ENCODE results near the gene CIROP.
A peak's percentile ranks its signal among the peaks of the same experiment; 100 is the strongest.
"Not testable (repeated sequence)": the region's sequence is repeated elsewhere in the genome, so short reads cannot be mapped to it uniquely, and the experiment has no call there.

CIROP gene

DNA sequence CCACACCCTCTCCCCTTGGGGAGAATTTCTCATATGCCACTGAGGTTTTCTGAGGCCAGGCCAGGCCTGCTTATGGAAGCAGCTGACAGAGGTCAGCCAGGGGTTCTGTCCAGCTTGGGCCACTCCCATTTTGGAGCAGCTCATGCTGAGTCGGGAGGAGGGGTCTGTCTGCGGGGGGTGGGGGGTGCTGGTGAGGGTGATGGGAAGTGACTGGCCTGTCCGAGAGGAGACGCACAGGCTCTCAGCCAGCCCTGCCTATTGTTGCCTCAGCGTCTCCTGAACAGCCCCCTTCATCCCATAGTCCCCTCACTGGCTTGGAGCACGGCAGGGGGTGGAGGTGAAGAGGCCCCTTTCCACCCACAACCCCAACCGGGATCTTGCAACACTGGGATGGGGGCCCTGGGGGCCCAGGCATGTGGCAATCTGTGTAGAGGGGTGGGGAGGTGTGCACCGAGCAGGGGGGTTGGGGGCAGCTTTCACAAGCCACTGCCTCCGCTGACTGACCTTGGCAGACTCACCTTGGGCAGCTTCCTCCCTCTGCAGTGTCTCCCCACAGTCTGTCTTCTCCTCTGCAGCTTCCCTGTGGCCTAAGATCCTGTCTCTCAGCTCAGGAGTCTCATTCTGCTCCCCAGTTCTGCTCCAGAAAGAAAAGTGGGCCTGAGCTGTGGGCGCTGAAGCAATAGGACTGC lies 8.8 kb upstream of the CIROP start:
- no peak for DNase-seq (ENCODE audit: low read depth in 2 of 2)

DNA sequence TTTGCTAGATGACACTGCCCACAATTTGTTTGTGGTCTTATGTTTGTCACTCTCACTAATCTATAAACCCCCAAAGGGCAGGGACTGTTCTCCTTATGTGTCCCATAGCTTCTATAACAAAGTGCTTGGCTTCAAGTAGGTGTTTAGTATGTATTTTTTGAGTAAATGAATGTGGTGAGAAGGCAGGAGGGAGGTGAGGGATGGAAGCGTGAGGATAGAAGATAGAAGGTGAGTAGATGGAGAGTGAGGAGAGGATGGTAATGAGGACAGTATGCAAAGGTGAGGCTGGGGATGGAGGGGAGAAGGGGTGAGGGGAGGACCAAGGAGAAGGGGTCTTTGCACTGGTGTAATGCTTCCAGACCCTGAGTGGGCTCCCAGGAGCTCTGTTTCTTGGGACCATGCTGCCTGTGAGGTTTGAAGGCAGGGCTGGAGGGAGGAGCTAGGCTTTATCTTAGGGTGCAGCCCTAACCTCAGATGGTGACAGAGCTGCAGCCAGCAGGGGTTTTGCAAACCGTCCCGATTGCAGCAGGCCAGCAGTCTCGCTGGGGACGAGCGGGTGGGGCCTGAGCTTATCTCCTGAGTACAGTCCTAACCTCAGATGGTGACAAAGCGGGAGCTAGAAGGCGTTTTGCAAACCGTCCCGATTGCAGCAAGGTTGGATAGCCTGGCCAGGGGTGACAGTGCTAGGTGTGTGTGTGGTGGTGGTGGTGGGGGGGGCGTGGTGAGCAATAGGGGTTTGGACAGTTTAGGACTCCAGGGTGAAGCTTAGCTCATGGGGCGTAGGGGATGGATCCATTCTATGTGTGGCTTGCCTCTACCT lies 7.8 kb upstream of the CIROP start:
- DNase-seq (ENCODE audit: low read depth in 2 of 2): no peak

DNA sequence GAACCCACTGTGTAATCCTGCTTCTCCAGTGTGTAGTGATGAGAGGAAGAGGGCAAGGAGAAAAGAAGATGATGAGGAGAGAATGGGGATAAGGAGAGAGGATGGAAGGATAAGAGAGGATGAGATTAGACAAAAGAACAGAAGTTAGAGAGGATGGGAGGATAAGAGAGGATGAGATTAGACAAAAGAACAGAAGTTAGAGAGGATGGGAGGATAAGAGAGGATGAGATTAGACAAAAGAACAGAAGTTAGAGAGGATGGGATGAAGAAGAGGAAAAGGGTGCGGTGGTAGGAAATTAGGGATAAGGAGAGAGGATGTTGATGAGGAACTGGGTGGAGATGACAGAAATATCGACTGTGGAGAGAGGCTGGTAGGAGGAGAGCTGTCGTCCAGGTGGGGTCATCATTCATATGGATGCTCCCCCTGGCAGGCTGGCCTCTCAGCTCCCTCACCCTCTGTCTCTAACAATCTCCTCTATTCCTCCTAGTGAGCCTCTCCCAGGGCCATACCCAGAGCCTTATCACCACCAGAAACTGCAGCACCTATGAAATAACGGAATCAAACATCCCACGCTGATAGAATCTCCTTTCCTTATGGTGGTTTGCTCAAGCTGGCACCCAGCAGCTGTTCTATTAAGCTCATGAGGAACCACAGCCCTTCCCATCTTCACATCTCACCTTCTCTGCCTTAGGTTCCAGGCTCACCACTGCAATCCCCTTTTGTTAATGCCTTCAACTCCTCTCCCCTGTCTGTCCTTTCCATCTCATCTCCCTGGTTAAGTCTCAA lies 6.0 kb upstream of the CIROP start:
- DNase-seq (ENCODE audit: low read depth in 2 of 2): no peak

DNA sequence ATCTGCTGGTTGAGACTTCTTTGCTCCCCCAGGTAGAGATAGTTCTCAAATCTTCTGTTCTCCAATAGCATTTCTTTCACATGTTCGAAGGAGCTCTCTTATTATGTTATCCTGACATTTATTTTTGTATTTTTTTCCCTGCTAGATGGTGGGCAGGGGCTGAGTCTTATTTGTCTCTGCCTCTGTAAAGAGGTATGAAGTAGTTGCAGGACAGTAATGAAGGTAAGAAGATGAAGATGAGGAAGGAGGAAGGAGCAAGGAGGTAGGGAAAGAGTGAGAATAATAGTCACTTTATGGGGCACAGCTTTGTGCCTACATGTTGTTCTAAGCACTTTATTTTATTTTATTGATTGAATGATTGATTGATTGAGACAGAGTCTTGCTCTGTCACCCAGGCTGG lies 5.0 kb upstream of the CIROP start:
- DNase-seq (ENCODE audit: low read depth in 2 of 2): no peak

DNA sequence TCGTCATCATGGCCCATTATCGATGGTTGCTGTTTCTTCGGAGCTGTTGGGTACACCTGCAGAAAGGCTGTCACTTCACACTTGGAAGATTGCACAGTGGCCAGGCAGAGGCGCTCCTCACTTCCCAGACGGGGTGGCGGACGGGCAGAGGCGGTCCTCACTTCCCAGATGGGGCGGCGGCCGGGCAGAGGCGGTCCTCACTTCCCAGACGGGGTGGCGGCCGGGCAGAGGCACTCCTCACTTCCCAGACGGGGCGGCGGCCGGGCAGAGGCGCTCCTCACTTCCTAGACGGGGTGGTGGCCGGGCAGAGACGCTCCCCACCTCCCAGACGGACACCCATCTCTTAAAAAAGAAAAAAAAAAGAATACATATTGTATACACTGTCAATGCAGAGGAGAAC lies 3.4 kb upstream of the CIROP start:
- not testable (repeated sequence) for DNase-seq (ENCODE audit: low read depth in 2 of 2)

DNA sequence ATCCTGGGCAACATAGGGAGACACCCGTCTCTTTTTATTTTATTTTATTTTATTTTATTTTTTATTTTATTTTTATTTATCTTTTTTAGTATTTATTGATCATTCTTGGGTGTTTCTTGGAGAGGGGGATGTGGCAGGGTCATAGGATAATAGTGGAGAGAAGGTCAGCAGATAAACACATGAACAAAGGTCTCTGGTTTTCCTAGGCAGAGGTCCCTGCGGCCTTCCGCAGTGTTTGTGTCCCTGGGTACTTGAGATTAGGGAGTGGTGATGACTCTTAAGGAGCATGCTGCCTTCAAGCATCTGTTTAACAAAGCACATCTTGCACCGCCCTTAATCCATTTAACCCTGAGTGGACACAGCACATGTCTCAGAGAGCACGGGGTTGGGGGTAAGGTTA lies 2.8 kb upstream of the CIROP start:
- not testable (repeated sequence) for DNase-seq (ENCODE audit: low read depth in 2 of 2)

DNA sequence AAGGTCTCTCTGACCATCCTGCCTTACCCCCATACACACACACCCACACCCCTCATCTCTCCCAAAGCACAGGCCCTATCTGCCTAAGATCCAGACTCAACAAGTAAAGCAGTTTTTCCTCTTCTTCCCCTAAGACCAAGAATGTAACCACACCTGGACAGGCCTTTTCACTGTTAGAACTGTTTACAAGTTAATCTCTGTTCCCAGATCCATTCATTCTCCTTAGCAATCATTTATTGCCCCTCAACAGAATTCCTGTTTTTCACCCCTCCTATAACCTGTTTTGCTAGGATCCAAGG lies 1.9 kb upstream of the CIROP start:
- no peak for DNase-seq (ENCODE audit: low read depth in 2 of 2)

DNA sequence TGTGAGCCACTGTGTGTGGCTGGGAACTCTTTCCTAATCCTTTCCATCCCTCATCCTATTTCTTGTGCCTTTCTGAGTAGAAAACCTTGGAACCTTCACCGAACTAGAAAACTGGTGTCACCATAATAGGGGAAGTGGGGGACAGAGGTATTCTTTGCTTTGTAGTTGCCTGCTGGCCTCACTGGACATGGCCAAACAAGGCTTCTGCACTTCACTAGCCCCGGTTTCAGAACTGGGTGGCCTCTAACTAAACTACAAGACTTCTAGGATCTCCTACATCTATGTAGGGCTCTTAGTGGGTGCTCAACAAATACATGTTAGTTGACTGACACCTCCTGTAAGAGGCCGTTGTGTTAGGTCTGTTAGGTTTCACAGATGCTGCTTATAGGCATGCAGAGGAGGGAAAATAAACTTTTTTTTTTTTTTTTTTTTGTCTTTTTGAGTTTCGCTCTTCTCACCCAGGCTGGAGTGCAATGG lies 597 bp upstream of the CIROP start:
- DNase-seq (ENCODE audit: low read depth in 2 of 2): no peak

DNA sequence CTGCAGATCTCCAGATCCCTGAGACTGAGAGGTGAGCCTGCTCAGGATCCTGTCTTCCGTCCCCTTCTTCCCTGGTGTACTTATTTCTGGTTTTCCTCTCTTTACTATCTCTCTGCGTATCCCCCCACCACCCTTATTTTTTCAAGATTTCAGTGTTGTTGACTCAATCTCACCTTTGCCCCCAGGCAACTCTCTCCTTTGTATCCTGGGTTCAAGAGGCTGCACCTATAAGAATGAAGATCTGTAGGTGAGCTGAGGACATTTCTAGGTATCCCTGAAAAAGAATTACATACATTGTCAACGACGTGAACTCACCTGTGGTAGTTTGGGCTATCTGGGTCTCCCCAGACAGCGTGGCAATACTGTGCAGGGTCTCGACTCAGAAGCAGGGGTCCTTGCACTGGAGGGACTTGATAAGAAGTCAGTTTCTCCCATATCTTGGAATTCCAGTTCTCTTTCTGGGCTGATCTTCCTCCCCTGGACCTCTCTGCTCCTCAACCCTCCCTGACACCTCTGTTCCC lies 659 bp downstream of the CIROP start:
- no peak for DNase-seq (ENCODE audit: low read depth in 2 of 2)

DNA sequence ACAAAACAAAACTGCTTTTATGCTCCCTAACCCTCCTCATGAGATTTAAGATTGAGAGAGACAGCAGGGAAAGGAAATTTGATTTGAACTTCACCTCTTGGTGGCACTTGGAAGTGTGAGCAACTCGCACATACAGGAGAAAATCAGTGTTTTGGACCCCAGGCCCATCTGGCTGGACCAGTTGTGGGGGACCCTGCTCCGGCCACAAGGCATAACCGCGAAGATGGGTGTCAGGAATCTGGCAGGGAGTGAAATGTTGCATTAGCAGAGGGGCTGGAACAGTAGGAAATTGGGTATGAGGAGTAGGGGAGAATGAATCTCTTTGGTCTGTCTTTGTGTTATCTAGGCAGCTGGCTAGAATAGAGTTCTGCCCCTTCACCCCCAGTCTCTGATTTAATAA lies 1.2 kb downstream of the CIROP start:
- DNase-seq (ENCODE audit: low read depth in 2 of 2): no peak

DNA sequence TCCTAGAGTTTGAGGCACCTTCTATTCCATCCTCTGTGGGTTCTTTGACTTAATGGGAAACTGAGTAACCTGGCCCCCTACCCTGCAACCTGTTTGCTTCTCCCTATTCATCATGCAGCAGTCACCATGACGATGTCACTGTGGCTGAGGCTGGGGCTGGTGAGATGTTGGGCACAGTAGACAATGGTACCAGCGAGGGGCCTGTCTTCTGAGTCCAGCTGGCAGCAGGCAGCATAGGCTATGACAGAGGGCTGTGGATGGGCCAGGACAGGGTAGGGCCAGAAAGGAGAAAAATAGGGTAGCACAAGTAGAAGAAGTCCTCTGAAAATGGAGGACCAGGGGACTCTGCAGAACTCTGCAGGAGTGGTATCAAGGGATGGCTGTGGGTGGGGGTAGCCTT lies 2.0 kb downstream of the CIROP start:
- no peak for DNase-seq (ENCODE audit: low read depth in 2 of 2)

DNA sequence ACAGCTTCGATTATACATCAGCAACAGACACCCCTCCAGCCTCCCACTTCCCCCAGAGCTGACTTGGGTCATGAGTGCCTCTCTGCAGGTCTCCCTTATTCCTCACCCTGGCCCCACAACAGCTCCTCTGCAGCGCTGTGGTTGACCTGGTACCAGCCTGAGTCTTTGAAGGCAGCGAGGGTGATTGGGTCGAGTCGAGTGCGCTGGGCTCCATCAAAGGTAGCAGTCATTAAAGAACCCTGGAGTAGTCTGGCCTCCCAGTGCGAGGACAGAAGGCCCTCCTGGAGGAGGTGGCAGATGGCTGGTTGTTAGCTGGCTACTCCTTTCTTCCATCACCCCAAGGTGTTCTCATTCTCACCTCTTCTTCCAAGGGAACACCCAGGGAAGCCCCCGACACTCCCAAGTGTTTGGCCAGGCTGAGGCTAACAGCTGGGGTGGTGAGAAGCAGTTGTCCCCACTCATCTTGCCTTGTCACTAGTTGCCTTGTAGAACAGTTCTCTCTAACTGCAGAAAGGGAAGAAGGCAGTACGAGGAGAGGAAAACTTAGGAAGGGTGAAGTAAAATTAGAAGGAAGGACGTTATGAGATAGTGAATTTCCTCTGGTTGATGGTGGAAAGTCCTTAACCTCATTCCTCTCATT lies 2.7 kb downstream of the CIROP start:
- no peak for DNase-seq (ENCODE audit: low read depth in 2 of 2)

DNA sequence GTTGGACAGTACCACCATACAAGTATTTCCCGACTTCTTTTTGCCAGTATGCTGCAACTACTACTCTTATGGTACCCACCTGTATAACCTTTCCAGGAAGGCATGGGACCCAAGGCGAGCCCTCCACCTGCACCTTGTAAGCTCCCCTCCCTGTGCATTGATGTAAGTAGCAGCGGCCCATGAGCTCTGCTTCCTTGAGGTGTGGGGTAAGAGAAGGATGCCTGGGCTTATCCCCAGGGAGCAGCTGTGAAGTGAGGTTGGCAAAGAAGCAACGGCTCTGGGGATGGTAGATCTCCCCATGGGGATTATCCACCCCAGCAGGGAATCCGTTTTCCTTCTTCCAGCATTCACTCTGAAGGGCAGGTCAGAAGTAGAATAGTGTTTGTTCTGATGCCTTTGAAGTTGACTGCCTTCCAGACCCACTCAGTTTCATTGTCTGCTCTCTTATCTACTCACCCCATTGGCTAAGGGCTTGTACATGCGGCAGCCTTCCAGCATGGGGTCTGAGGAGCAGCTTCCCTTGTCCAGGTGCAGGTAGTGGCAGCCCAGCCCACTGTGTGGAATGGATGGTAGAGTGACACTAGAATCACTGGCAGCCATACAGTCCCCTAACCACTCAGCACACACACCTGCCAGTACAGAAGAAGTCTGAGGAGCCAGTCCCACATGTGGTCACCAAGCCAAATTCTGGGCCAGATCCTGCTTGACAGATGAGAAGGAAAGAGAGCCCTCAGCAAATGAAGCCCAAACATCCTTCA lies 3.4 kb downstream of the CIROP start:
- no peak for DNase-seq (ENCODE audit: low read depth in 2 of 2)

DNA sequence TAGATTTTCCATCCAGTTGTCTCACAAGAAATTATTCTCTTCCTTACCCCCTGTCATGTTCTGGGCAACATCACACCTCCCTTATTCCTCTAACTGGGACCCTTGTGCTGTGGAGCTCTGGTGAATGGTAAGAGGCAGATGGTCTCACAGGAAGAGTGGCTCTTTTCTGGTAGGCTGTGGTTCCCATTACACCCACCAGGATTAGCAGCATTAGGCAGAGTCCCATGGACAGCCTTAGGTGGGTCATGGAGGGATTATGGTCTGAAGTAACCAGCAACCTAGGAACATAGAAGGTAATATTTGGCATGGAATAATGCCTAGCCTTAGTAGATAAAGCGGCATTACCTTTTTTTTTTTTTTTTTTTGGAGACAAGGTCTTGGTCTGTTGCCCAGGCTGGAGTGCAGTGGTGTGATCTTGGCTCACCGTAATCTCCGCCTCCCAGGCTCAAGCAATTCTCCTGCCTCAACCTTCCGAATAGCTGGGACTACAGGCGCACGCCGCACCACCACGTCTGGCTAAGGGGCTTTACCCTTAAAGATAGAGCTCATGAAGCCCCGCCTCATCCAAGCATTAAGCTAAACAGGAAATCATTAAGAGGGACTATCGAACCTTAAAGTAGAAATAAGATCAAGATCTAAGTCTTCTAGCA lies 5.5 kb downstream of the CIROP start:
- no peak for DNase-seq (ENCODE audit: low read depth in 2 of 2)

DNA sequence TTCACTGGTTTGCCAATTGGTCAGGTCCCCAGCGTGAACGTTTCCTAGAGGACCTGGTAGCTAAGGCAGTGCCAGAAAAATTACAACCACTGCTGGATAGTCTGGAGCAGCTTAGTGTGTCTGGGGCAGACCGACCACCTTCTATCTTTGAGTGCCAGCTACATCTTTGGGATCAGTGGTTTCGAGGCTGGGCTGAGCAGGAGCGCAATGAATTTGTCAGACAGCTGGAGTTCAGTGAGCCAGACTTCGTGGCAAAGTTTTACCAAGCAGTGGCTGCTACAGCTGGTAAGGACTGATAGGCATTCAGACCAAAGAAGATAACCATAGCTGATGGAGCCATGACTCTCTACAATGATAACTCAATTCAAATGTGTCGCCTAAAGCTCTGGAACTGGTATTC lies 7.0 kb downstream of the CIROP start:
- DNase-seq (ENCODE audit: low read depth in 2 of 2): no peak

DNA sequence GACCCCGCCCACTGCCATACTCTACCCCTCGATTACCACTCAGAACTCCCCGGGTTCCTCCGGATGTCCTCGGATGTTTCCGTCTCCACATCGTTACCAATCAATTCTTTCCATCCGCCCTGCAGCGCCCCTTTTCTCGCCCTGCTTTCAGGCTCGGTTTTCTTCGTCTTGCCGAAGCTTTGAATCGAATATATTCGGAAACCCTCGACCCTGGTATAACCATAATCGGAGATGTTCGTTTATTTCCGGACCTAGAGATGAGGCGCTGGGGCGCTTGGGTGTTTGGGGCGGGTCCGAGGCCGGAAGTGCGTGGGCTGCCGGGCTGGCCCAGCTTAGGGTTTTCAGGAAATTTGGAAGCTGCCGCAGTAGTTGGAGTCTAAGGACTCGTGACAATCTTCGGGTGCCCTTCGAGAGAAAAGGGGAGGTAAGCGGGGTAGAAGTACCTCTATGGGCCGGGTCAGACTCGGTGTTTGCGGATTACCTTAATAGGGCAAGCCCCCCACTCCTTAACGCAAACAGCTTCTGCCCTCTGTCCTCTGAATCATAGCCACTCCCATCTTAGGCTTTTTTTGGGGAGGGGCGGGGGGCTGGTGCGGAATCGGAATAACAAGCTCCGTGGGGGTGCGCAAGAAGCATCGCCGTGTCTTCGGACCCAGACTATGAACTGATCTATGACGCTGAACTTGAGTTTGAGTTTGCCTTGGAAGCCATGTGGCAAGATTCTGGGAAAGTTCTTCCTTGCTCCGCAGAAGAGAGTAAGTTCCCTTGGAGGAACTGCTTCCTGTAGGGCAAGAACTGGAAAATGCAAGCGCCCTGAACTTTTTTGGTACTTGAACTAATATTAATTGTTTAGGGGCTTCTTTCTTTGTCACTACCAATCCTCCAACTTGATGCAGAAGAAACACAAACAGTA lies 9.3 kb downstream of the CIROP start, which contains the start of gene C14orf119:
TSS of gene C14orf119 (plus strand) at position 310 of the 913 bp plus-strand sequence. CDS start 2,154 bp downstream, outside the sequence.
- DNase-seq (ENCODE audit: low read depth in 2 of 2): peak; percentile 98

DNA sequence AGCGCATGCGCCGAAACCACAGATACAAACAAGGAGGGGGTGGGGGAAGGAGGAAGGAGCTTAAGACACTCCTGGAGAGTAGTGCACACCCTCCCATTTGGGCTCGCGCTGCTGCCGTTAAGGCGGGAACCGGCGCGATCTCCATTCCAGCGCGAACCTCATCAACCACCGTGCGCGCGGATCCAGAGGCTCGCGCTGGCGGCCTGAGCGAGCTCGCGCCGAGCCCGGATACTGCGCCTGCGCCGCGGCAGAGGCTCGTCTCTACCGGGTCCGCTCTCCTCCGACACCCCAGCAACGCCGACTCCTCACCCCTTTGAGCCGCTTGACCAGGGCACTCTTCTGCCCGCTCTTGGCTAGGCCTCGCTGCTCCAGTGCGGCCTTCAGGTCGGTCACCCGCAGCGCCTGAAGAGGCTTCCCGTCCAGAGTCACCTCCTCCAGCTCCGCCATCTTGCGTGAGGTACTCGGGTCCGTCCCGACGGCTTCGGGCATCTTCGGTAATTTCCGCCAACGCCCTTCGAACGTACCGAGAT lies 10.1 kb downstream of the CIROP start, which contains the start of gene ACIN1:
TSS of gene ACIN1 (minus strand) at position 471 of the 530 bp plus-strand sequence. CDS start at position 447, 24 bp downstream.
- peak; percentile 39 to 41 for DNase-seq (ENCODE audit: low read depth in 2 of 2)

DNA sequence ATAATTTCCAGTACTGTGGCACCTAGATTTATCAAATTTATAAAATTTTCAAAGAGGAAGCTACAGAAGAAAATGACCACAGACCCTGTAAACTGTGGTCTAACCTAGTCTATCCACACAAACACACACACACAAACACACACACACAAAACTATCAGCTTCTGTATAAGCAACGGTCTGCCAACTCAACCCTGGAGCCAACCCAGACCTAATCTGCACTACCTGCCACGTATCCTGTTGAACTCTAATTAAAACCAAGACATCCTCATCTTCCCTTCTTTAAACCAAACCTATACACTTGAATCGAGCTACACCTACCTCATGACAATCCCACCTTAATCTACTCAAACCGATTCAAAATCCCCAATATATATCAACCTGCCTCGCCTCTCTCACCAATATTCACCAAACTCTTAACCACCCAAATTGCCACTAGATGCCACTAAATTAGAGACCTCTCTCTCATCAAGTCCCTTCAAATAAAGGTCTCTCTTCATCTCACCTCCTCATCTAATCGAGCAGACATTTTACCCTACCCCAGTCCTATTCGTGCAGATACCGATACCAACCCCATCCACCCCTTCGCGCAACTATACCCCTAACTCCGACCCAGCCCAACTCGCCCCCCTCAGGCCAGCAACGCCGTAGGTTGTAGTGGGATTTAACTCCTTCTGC lies 10.7 kb downstream of the CIROP start:
- DNase-seq (ENCODE audit: low read depth in 2 of 2): no peak

All from stimulated activated CD8-positive, alpha-beta memory T cell treated with anti-CD3 and anti-CD28 coated beads, Interleukin-7, amount 100 ng/mL, for 1 hour (primary cell).